K562 (cell line): ENCODE results near the gene ROBO1.

Source experiments
- FOXA1 ChIP-seq: fragments of 450-650 bp; IDR thresholded peaks from 2 replicates; pipeline ENCODE4 v1.6.1; 2016; ENCODE audit warnings: mild to moderate bottlenecking, borderline replicate concordance
- HEY1 ChIP-seq: fragments of 250-450 bp; sonication (Bioruptor Pico); IDR thresholded peaks from 2 replicates; pipeline ENCODE4 v1.5.0; 2020; ENCODE audit warnings: mild to moderate bottlenecking, moderate library complexity, borderline replicate concordance
- KHSRP ChIP-seq: fragments of 450-650 bp; IDR thresholded peaks from 2 replicates; pipeline ENCODE4 v1.6.1; 2017
- SMARCE1 ChIP-seq: fragments of 450-650 bp; IDR thresholded peaks from 2 replicates; pipeline ENCODE4 v1.7.1; 2016; ENCODE audit warnings: mild to moderate bottlenecking
- TAF7 ChIP-seq: fragments of 450-650 bp; IDR thresholded peaks from 2 replicates; pipeline ENCODE4 v1.6.1; 2016; ENCODE audit warnings: missing genetic modification characterization, missing compliant biosample characterization
- TF ChIP-seq, protein P1 (sequence below): sonication (generic); formaldehyde crosslinking; IDR thresholded peaks from 2 replicates; pipeline ENCODE4 v1.8.1; 2023; ENCODE audit warnings: mild to moderate bottlenecking, missing genetic modification reagents
- TF ChIP-seq, protein P2 (sequence below): fragments of 450-650 bp; formaldehyde crosslinking; IDR thresholded peaks from 2 replicates; pipeline ENCODE4 v1.4.0; 2020; ENCODE audit warnings: mild to moderate bottlenecking, mixed read lengths
- TF ChIP-seq, protein P3 (sequence below): sonication (generic); formaldehyde crosslinking; IDR thresholded peaks from 2 replicates; pipeline ENCODE4 v1.9.0; 2022; ENCODE audit warnings: mild to moderate bottlenecking, missing genetic modification reagents

DNA sequence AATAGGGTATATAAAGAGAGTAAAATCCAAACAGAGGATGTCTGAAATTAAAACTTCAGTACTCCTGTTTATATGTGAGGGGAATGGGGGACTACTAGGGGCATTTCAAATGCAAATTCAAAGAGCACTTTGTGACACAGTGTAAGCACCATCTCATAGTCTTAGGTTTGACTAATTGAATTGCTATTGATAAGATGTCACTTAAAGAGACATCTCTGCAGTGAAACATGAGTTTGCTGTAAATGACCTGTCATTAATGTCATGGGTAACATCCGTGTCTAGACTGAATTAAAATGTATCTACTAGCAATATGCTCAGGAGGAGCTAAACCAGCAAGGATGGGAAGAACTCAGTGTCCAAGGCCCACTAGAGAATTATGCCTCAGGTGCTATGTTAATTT, 41.0 kb downstream of the ROBO1 start:
- no peak for TF ChIP-seq HEY1
- TF ChIP-seq, protein P1, sequence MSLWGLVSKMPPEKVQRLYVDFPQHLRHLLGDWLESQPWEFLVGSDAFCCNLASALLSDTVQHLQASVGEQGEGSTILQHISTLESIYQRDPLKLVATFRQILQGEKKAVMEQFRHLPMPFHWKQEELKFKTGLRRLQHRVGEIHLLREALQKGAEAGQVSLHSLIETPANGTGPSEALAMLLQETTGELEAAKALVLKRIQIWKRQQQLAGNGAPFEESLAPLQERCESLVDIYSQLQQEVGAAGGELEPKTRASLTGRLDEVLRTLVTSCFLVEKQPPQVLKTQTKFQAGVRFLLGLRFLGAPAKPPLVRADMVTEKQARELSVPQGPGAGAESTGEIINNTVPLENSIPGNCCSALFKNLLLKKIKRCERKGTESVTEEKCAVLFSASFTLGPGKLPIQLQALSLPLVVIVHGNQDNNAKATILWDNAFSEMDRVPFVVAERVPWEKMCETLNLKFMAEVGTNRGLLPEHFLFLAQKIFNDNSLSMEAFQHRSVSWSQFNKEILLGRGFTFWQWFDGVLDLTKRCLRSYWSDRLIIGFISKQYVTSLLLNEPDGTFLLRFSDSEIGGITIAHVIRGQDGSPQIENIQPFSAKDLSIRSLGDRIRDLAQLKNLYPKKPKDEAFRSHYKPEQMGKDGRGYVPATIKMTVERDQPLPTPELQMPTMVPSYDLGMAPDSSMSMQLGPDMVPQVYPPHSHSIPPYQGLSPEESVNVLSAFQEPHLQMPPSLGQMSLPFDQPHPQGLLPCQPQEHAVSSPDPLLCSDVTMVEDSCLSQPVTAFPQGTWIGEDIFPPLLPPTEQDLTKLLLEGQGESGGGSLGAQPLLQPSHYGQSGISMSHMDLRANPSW (CRISPR knock-in tag), result no peak
- TF ChIP-seq KHSRP, result no peak
- TF ChIP-seq FOXA1, result no peak
- no peak for TF ChIP-seq SMARCE1
- TF ChIP-seq TAF7, result no peak
- TF ChIP-seq, protein P2, sequence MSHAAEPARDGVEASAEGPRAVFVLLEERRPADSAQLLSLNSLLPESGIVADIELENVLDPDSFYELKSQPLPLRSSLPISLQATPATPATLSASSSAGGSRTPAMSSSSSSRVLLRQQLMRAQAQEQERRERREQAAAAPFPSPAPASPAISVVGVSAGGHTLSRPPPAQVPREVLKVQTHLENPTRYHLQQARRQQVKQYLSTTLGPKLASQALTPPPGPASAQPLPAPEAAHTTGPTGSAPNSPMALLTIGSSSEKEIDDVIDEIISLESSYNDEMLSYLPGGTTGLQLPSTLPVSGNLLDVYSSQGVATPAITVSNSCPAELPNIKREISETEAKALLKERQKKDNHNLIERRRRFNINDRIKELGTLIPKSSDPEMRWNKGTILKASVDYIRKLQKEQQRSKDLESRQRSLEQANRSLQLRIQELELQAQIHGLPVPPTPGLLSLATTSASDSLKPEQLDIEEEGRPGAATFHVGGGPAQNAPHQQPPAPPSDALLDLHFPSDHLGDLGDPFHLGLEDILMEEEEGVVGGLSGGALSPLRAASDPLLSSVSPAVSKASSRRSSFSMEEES (CRISPR knock-in tag), result no peak
- TF ChIP-seq, protein P3, sequence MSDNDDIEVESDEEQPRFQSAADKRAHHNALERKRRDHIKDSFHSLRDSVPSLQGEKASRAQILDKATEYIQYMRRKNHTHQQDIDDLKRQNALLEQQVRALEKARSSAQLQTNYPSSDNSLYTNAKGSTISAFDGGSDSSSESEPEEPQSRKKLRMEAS, result no peak
